Activated naive CD8-positive, alpha-beta T cell (primary cell): Measurements from ENCODE around the gene TMEM238.
"Not testable (repeated sequence)": the region's sequence is repeated elsewhere in the genome, so short reads cannot be mapped to it uniquely, and the experiment has no call there.

ENCODE experiments used
- H3K27ac Mint-ChIP-seq: one replicate; pipeline ENCODE4 v1.8.0; 2021; ENCODE audit warnings: mixed read lengths
- H3K27me3 Mint-ChIP-seq: one replicate; pipeline ENCODE4 v1.8.0; 2021; ENCODE audit warnings: mixed read lengths
- H3K36me3 Mint-ChIP-seq: one replicate; pipeline ENCODE4 v1.8.0; 2021; ENCODE audit warnings: mixed read lengths
- H3K4me1 Mint-ChIP-seq: one replicate; pipeline ENCODE4 v1.8.0; 2021; ENCODE audit warnings: low read depth, mixed read lengths
- H3K4me3 Mint-ChIP-seq: one replicate; pipeline ENCODE4 v1.8.0; 2021; ENCODE audit warnings: mild to moderate bottlenecking, mixed read lengths
- H3K9me3 Mint-ChIP-seq: one replicate; pipeline ENCODE4 v1.8.0; 2021; ENCODE audit warnings: low read depth, mixed read lengths

The TMEM238 gene, protein sequence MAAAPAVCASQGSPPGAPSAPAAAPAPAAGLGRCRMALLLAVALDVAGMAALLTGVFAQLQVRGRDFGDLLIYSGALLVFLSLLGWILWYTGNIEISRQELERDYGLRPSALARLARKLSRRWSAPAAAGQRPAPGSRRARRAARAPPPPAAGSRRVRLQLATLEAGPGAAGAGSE

DNA sequence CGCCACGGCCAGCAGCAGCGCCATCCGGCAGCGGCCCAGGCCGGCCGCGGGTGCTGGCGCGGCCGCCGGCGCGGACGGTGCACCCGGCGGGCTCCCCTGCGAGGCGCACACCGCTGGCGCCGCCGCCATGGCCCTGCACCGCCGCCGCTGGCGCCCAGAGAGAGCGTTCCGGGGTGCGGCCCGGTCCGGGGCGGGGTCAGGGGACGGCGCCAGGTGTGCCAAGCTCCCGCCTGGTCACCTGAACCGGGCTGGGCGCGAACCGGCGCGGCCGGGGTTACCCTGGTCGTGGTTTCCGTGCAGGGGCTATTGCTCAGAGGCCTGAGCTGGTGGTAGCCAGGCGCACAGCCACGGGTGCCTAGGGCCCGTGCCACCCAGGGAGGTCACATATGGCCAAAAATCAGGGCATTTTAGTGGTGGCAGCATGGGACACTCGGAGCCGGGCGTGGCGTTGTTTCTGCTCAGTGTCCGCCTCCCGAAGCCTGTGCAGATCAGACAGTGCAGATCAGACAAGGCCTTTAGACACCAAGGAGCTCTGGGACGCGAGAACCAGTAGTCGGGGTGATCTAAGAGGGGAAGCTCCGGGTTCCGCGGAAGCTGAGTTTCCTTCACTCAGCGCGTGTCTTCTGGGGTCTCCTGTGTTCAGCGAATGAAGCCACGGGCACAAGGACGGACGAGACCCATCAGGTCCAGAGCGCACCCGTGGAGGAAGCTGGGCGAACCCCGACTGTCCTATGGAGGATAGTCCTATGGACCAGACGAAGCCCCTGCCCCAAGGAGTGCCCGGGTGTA is at the start of gene TMEM238:
TSS of gene TMEM238 (minus strand) at position 162 of the 789 bp plus-strand sequence. CDS start at position 129, 33 bp downstream.
- H3K36me3 Mint-ChIP-seq, result peaks cover 13% of the 10 kb centered on the region
- H3K27me3 Mint-ChIP-seq, result no peaks in the 10 kb centered on the region
- peaks cover 40% of the 10 kb centered on the region for H3K4me1 Mint-ChIP-seq
- H3K4me3 Mint-ChIP-seq, result peak within 1 kb of the TSS; percentile 98
- H3K9me3 Mint-ChIP-seq, result no peaks in the 10 kb centered on the region
- H3K27ac Mint-ChIP-seq, result peak within 1 kb of the TSS; percentile 99

DNA sequence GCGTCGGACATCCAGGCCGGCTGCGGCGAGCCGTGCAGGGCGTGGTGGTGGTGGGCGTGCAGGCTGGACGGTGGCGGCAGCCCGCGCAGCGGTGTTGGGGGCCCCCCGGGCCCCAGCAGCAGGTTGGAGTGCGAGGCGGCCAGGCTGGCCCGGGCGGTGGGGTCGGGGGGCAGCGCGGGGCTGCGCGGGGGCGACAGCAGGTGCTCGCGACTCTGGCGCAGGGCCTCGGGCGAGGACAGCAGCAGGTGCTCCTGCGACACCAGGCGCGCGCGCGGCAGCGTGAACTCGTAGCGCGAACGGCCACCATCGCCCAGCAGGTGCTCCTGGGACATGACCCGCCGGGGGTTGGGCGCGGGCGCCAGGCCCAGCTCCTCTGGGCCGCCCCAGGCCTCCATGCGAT is 49.2 kb upstream of the TMEM238 start:
- Mint-ChIP-seq H3K36me3 (no peaks in the 10 kb centered on the region), H3K4me1 (peaks cover 1% of the 10 kb centered on the region), H3K27me3 (peaks cover 23% of the 10 kb centered on the region), H3K27ac (no peak overlapping the region), H3K4me3 (no peak overlapping the region), H3K9me3 (no peaks in the 10 kb centered on the region)

DNA sequence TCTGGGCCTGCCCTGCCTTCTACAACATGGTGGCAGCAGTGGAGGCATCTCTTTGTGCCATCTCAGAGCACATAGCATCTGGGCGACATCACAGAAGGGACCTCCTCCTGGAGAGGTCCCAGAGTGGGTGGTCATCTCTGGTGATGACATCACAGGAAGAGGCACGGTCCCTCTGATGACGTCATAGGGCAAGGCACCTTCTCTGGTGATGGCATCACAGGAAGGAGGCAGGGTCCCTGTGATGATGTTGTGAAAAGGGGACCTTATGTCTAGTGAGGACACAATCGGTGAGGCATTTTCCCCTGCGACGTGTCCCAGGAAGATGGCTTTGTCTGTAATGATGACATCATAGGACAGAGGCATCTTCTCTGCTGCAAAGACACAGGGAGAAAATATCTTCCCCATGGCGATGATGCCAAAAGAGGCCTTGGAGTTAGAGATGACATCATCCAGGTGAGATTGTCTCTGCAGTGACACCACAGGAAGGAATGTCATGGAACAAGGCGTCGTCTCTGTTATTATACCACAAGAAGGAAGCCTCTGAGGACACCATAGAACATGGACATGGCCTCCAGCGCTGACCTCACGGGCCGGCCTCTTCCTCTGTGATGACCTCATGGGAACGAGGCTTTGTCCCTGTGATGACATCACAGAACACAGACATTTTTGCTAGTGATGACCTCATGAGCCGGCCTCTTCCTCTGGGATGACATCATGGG is 48.3 kb upstream of the TMEM238 start:
- Mint-ChIP-seq H3K9me3 (no peaks in the 10 kb centered on the region), H3K36me3 (no peaks in the 10 kb centered on the region), H3K27me3 (peaks cover 23% of the 10 kb centered on the region), H3K4me3 (no peak overlapping the region), H3K4me1 (peaks cover 1% of the 10 kb centered on the region), H3K27ac (no peak overlapping the region)

DNA sequence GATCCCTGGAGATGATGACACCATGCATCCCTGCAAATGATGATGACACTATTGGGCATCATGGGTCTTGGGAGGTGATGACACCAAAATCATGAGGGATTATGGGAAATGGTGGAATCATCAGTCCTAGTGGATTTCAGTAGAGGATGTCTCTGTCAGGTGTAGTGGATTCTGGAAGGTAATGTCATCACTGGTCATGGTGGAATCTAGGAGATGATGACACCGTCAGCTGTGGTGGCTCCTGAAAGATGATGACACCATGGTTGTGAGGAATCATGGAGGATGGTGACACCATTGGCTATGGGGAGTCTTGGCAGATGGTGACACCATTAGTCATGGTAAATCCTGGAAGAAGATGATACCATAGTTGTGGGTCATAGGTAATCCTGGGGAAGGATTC is 47.1 kb upstream of the TMEM238 start:
- no peaks in the 10 kb centered on the region for H3K36me3 Mint-ChIP-seq
- no peaks in the 10 kb centered on the region for H3K4me1 Mint-ChIP-seq
- H3K27ac Mint-ChIP-seq, result no peak overlapping the region
- peaks cover 15% of the 10 kb centered on the region for H3K27me3 Mint-ChIP-seq
- no peak overlapping the region for H3K4me3 Mint-ChIP-seq
- H3K9me3 Mint-ChIP-seq, result no peaks in the 10 kb centered on the region

DNA sequence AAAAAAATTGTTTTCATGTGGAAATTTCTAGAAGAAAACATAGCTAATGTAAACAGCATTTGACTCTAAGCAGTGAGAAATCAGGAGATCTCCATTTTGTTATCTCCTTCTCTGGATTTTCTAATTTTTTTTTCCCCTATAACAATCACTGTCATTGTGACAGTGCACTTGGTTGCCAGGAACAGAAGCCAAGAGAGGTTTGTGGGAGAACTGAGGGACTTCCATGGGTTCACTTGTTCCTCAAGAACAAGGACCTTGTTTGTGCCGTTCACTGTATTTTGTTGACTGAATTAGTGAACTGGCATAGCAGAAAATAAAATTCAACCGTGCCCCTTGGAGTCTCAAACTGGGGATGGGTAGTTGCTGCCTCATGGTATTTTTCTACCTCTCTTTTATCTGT is 42.0 kb upstream of the TMEM238 start:
- H3K27me3 Mint-ChIP-seq, result peaks cover 2% of the 10 kb centered on the region
- no peaks in the 10 kb centered on the region for H3K36me3 Mint-ChIP-seq

DNA sequence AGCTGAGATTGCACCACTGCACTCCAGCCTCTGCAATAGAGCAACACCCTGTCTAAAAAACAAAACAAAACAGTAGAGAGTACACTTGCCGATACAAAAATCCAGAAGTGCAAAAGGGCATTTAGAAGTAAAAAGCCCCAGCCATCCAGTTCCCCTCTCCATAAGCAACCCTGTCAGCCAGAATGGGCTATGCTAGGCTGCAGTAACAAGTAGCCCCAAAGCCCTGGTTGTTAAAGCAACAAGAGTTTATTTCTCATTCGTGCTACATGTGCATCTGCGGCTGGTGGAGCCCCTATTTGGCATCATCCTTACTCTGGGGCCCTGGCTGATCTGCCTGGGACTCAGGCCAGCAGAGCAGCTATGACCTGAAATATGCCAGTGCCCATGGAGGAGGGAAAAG is 40.4 kb upstream of the TMEM238 start:
- Mint-ChIP-seq H3K9me3 (no peaks in the 10 kb centered on the region), H3K4me3 (no peak overlapping the region), H3K4me1 (peaks cover 16% of the 10 kb centered on the region), H3K27ac (no peak overlapping the region), H3K27me3 (no peaks in the 10 kb centered on the region), H3K36me3 (no peaks in the 10 kb centered on the region)

More for the DNA sequence above, 42.0 kb upstream of the TMEM238 start:
- Mint-ChIP-seq H3K4me1 (peaks cover 8% of the 10 kb centered on the region), H3K27ac (no peak overlapping the region), H3K9me3 (no peaks in the 10 kb centered on the region), H3K4me3 (no peak overlapping the region)

DNA sequence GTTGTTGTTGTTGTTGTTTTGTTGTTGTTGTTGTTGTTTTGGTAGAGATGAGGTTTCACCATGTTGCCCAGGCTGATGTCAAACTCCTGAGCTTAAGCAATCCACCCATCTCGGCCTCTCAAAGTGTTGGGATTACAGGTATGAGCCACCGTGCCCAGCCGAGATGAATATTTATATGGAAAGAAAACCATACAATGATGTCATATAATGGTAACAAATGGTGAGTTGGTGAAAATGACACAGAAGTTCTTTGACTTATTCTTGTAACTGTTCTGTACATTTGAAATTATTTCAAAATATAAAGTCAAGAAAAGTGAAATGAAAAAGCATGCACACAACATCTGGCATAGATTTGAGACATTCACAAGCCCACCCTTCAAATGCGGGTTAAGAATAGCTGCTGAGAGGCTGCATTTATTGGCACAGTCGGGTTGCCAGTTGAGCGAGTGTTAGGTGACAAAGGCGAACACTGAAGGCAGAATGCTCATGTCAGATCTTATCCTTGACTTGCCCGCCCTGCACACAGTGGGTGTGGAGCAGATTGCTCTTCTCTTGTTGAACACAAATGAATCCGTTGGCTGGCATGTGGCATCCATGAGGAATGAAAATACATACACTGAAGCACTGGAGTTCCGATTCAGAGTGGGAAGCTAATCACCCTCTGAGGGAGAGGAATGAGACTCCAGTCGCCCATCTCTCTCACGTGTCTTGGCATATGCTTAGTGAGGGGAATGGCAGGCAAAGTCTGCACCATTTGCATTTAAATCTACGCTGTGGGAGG is 39.3 kb upstream of the TMEM238 start:
- no peaks in the 10 kb centered on the region for H3K27me3 Mint-ChIP-seq
- H3K36me3 Mint-ChIP-seq, result no peaks in the 10 kb centered on the region
- no peak overlapping the region for H3K27ac Mint-ChIP-seq
- peaks cover 16% of the 10 kb centered on the region for H3K4me1 Mint-ChIP-seq
- H3K4me3 Mint-ChIP-seq, result no peak overlapping the region
- H3K9me3 Mint-ChIP-seq, result no peaks in the 10 kb centered on the region

DNA sequence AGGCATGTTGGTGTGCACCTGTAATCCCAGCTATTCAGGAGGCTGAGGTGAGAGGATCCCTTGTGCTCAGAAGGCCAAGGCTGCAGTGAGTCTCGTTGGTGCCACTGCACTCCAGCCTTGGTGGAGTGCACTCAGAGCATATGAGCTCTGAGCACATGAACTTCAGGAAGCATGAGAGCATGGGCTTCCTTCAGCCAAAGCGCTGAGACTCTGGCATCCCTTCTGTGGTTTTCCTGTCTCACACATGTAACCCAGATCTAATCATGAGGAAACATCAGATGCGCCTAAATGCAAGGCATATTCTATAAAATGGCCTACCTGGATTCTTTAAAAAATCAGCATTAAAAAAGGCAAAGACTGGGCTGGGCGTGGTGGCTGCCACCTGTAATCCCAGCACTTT is 37.2 kb upstream of the TMEM238 start:
- peaks cover 18% of the 10 kb centered on the region for H3K4me1 Mint-ChIP-seq
- not testable (repeated sequence) for H3K27me3 Mint-ChIP-seq, H3K9me3 Mint-ChIP-seq, H3K36me3 Mint-ChIP-seq, H3K4me3 Mint-ChIP-seq, H3K27ac Mint-ChIP-seq

DNA sequence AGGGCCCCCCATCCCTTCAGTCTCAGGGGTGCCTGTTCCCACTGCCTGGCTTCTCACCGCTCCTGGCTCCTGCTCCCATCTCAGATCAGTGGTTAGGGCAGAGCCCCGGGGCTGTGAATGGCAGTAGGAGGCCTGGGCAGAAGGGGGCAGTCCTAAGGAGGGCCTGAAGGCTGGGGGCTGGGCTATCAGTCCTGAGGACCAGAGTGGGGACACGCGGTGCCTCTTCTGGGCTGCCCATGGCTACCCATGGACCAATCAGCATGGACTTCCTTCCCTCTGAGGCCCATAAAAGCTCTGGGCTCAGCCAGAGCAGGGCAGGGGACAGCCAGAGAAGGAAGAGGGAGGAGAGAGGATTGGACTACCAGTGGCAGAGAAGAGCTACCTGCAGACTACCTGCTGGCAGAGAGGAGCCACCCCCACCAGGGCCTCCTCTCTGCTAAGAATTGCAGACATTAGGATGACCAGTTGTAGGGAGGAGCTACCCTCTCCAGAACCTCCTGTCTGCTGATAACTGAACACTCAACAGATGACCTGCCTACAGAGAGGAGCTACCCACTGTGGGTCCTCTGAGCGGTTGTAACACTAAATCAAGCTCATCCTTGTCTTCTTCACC is 35.6 kb upstream of the TMEM238 start:
- Mint-ChIP-seq H3K27me3 (peaks cover 1% of the 10 kb centered on the region), H3K27ac (no peak overlapping the region), H3K4me1 (peaks cover 18% of the 10 kb centered on the region), H3K4me3 (no peak overlapping the region), H3K9me3 (no peaks in the 10 kb centered on the region), H3K36me3 (no peaks in the 10 kb centered on the region)

DNA sequence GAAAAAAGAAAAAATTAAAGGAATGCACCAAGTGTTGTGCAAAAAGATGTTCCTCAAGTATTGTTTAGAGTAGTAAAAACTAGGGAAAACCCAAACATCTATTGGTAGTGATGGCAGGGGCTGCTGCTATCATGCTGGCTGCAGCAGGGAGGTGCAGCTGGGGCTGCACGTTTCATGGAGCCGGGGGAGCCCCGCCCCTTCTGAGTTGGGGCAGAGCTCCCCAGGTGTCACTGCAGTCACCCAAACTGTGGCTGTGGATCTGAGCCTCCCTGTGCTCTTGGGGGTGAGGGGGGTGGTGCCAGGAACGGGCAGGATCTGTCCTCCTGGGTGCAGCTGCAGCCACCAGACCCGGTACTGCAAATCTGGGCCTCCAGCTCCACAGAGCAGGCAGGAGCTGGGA is 35.0 kb upstream of the TMEM238 start:
- Mint-ChIP-seq H3K4me3 (no peak overlapping the region), H3K36me3 (no peaks in the 10 kb centered on the region), H3K9me3 (no peaks in the 10 kb centered on the region), H3K27ac (no peak overlapping the region), H3K4me1 (peaks cover 18% of the 10 kb centered on the region), H3K27me3 (peaks cover 1% of the 10 kb centered on the region)

DNA sequence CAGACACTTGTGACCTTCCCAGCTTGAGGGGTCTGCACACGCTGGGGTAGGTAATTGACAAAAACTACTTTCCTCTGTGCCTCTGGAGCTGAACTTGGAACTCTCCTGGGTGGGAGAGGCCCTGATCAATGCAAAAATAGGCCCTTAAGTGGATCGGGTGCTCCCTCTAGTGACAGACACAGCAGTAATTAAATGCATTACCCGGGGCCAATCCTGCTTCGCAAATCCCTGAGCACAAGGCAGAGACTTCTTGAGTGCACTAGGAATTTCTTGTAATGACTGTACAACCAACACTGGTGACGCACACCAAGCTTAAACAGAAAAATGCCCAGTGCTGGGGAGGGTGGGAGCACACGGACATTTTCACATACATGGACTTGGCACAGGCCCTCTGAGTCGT is 34.1 kb upstream of the TMEM238 start:
- Mint-ChIP-seq H3K4me3 (no peak overlapping the region), H3K27ac (no peak overlapping the region), H3K27me3 (peaks cover 1% of the 10 kb centered on the region), H3K36me3 (no peaks in the 10 kb centered on the region), H3K9me3 (no peaks in the 10 kb centered on the region), H3K4me1 (peaks cover 18% of the 10 kb centered on the region)

DNA sequence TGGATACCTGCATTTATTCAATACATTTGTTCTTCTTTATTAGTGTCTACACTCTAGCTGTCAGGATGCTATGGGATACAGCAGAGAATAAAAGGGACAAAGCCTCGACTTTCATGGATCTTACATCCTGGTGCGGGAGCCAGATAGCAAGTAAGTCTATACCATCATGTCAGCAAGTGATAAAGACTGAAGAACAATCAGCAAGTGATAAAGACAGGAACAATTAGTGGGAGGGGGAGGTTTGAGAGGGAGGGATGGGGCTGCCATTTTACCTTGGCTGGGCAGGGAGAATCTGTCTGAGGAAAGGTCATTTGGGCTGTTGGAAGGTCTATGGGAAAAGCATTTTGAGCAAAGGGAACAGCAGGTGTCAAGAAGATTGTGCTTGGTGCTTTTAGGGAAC is 26.1 kb upstream of the TMEM238 start:
- peaks cover 3% of the 10 kb centered on the region for H3K36me3 Mint-ChIP-seq
- H3K4me3 Mint-ChIP-seq, result no peak overlapping the region
- H3K9me3 Mint-ChIP-seq, result peaks cover 3% of the 10 kb centered on the region
- H3K27me3 Mint-ChIP-seq, result no peaks in the 10 kb centered on the region
- peaks cover 28% of the 10 kb centered on the region for H3K4me1 Mint-ChIP-seq
- no peak overlapping the region for H3K27ac Mint-ChIP-seq

DNA sequence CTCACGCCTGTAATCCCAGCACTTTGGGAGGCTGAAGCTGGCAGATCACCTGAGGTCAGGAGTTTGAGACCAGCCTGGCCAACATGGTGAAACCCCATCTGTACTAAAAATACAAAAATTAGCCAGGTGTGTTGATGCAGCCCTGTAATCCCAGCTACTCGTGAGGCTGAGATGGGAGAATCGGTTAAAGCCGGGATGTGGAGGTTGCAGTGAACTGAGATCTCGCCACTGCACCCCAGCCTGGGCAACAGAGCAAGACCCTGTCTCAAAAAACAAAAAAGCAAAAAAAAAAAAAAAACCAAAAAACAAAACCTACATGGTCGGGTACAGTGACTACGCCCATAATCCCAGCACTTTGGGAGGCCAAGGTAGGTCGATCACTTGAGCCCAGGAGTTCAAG is 25.1 kb upstream of the TMEM238 start:
- Mint-ChIP-seq H3K4me3 (peak overlapping the region; percentile 11), H3K4me1 (peaks cover 28% of the 10 kb centered on the region)
- not testable (repeated sequence) for H3K36me3 Mint-ChIP-seq, H3K9me3 Mint-ChIP-seq, H3K27me3 Mint-ChIP-seq, H3K27ac Mint-ChIP-seq

DNA sequence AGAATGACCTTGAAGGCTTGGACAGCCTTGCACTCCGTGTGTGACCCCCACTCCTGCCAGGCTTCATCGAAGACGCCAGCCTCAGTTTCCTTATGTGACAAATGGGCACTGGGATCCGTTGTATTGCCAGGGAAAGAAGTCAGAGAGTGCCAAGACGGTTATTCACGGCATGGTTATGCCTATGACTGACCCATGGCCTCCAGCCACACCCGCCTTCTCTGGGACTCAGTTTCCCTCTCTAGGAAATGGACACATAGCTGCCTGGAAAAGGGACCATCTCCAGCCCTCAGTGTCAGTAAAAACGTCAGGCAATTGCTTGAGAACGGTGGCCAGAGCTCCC is 24.4 kb upstream of the TMEM238 start:
- Mint-ChIP-seq H3K4me3 (peak overlapping the region; percentile 89), H3K27ac (peak overlapping the region; percentile 95), H3K27me3 (no peaks in the 10 kb centered on the region), H3K36me3 (peaks cover 3% of the 10 kb centered on the region), H3K9me3 (peaks cover 3% of the 10 kb centered on the region), H3K4me1 (peaks cover 28% of the 10 kb centered on the region)
